ENCODE measurements around the gene PTPRR.

The PTPRR gene

GRCh38 chr12:70645494-70646317 is 274.8 kb downstream of the PTPRR start:
- Histone ChIP-seq H3K27ac (ENCODE audit: low read depth, low read length) (no peak overlapping the region), H3K4me2 (ENCODE audit: low read length) (no peak overlapping the region)

GRCh38 chr12:70644861-70645260 is 275.7 kb downstream of the PTPRR start:
- TF ChIP-seq EZH2phosphoT487 (IDR thresholded peaks at IDR 0.05; ENCODE audit: borderline replicate concordance, low read length) = no peak
- TF ChIP-seq CTCF (IDR thresholded peaks at IDR 0.05; ENCODE audit: low read depth, low read length, poor library complexity, severe bottlenecking) = no peak
- Histone ChIP-seq H3K4me2 (ENCODE audit: low read length) (no peak overlapping the region), H3K27ac (ENCODE audit: low read depth, low read length) (no peak overlapping the region), H4K20me1 (ENCODE audit: control insufficient read depth, insufficient read depth, low read depth, low read length) (no peaks in the 10 kb centered on the region), H3K79me2 (ENCODE audit: control insufficient read depth, low read length) (no peaks in the 10 kb centered on the region), H3F3A (ENCODE audit: control insufficient read depth, insufficient read depth) (no peaks in the 10 kb centered on the region), H3K9me3 (ENCODE audit: control insufficient read depth, insufficient read depth, low read length) (no peaks in the 10 kb centered on the region), H3K4me3 (ENCODE audit: low read length) (no peak overlapping the region), H3K9me2 (replicated peaks; ENCODE audit: control insufficient read depth, low read length) (no peaks in the 10 kb centered on the region), H3K27me3 (ENCODE audit: control insufficient read depth, low read length) (peaks cover 9% of the 10 kb centered on the region; the same call in 1 of the 2 replicates), H3K36me3 (ENCODE audit: control insufficient read depth, low read length) (no peaks in the 10 kb centered on the region), H3K4me1 (ENCODE audit: control insufficient read depth, low read length) (no peaks in the 10 kb centered on the region)

More at GRCh38 chr12:70645494-70646317, 274.8 kb downstream of the PTPRR start:
- H3K79me2 ChIP-seq (ENCODE audit: control insufficient read depth, low read length) = no peaks in the 10 kb centered on the region
- H3K4me3 ChIP-seq (ENCODE audit: low read length) = no peak overlapping the region
- H3F3A ChIP-seq (ENCODE audit: control insufficient read depth, insufficient read depth) = no peaks in the 10 kb centered on the region
- no peaks in the 10 kb centered on the region for H3K4me1 ChIP-seq (ENCODE audit: control insufficient read depth, low read length)
- H3K36me3 ChIP-seq (ENCODE audit: control insufficient read depth, low read length) = no peaks in the 10 kb centered on the region
- no peaks in the 10 kb centered on the region for H3K9me3 ChIP-seq (ENCODE audit: control insufficient read depth, insufficient read depth, low read length)
- no peaks in the 10 kb centered on the region for H3K9me2 ChIP-seq (replicated peaks; ENCODE audit: control insufficient read depth, low read length)
- H3K27me3 ChIP-seq (ENCODE audit: control insufficient read depth, low read length) = peaks cover 9% of the 10 kb centered on the region; the same call in 1 of the 2 replicates
- TF ChIP-seq CTCF (IDR thresholded peaks at IDR 0.05; ENCODE audit: low read depth, low read length, poor library complexity, severe bottlenecking) (no peak), EZH2phosphoT487 (IDR thresholded peaks at IDR 0.05; ENCODE audit: borderline replicate concordance, low read length) (no peak)
- H4K20me1 ChIP-seq (ENCODE audit: control insufficient read depth, insufficient read depth, low read depth, low read length) = no peaks in the 10 kb centered on the region

GRCh38 chr12:70643939-70644338 is 276.6 kb downstream of the PTPRR start:
- Histone ChIP-seq H4K20me1 (ENCODE audit: control insufficient read depth, insufficient read depth, low read depth, low read length) (no peaks in the 10 kb centered on the region), H3K9me2 (replicated peaks; ENCODE audit: control insufficient read depth, low read length) (no peaks in the 10 kb centered on the region), H3K36me3 (ENCODE audit: control insufficient read depth, low read length) (no peaks in the 10 kb centered on the region), H3K4me3 (ENCODE audit: low read length) (no peak overlapping the region), H3K27me3 (ENCODE audit: control insufficient read depth, low read length) (peaks cover 14% of the 10 kb centered on the region; the same call in 1 of the 2 replicates), H3K9me3 (ENCODE audit: control insufficient read depth, insufficient read depth, low read length) (no peaks in the 10 kb centered on the region), H3F3A (ENCODE audit: control insufficient read depth, insufficient read depth) (no peaks in the 10 kb centered on the region), H3K79me2 (ENCODE audit: control insufficient read depth, low read length) (no peaks in the 10 kb centered on the region), H3K4me1 (ENCODE audit: control insufficient read depth, low read length) (no peaks in the 10 kb centered on the region), H3K27ac (ENCODE audit: low read depth, low read length) (no peak overlapping the region), H3K4me2 (ENCODE audit: low read length) (no peak overlapping the region)
- TF ChIP-seq EZH2phosphoT487 (IDR thresholded peaks at IDR 0.05; ENCODE audit: borderline replicate concordance, low read length) (no peak), CTCF (IDR thresholded peaks at IDR 0.05; ENCODE audit: low read depth, low read length, poor library complexity, severe bottlenecking) (no peak)

All from DOHH2 (cell line).